ENCODE data around the gene SERPINA3. TPM values are rescaled to one million over a fixed set of nuclear protein-coding genes. Genes with fewer than 3 reads are reported as not detected.
"Not testable (repeated sequence)": the region's sequence is repeated elsewhere in the genome, so short reads cannot be mapped to it uniquely, and the experiment has no call there.

SERPINA3 gene
- total RNA-seq, 1 donor from 2014 or later: 2.7 TPM

DNA sequence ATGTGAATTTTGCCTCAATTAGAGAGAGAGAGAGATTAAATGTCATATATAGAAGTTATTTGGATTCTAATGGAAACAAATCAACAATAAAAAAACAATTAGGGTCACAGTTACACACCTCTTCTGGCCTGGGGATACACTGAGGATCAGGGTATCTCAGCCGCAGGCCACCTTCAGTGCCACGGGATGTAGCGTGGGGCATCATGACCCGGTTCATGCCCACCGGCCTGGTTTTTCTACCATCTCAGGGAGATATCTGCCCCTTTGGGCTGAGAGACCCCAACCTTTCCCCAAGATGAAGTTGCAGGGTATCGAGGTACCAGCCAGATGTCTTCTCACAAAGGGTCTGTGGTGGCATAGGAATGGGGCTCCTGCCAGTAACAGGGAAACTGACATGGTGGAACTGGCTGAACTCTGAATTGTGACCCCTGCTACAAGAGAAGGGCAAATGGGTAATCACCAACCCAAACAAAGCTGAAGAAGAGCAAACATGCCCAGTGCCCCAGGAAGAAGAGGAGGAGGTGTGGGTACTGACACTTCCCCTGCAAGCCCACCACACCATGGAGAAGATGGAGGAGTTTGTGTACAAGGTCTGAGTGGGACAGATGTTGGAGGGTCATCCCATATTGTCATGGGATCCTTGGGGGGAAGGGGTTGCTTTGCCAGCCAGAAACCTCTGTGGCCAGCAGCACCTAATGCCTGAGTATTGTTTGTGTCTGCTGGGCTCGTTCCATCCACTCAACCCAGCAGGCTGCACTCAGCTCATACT lies 19.5 kb downstream of the SERPINA3 start:
- TF ChIP-seq, protein P1, sequence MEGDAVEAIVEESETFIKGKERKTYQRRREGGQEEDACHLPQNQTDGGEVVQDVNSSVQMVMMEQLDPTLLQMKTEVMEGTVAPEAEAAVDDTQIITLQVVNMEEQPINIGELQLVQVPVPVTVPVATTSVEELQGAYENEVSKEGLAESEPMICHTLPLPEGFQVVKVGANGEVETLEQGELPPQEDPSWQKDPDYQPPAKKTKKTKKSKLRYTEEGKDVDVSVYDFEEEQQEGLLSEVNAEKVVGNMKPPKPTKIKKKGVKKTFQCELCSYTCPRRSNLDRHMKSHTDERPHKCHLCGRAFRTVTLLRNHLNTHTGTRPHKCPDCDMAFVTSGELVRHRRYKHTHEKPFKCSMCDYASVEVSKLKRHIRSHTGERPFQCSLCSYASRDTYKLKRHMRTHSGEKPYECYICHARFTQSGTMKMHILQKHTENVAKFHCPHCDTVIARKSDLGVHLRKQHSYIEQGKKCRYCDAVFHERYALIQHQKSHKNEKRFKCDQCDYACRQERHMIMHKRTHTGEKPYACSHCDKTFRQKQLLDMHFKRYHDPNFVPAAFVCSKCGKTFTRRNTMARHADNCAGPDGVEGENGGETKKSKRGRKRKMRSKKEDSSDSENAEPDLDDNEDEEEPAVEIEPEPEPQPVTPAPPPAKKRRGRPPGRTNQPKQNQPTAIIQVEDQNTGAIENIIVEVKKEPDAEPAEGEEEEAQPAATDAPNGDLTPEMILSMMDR (conservative IDR thresholded peaks at IDR 0.05; ENCODE audit: low read depth, low read length): no peak
- H3K4me3 ChIP-seq (ENCODE audit: low read depth, low read length): no peak overlapping the region
- DNase-seq (ENCODE audit: low read depth): no peak

DNA sequence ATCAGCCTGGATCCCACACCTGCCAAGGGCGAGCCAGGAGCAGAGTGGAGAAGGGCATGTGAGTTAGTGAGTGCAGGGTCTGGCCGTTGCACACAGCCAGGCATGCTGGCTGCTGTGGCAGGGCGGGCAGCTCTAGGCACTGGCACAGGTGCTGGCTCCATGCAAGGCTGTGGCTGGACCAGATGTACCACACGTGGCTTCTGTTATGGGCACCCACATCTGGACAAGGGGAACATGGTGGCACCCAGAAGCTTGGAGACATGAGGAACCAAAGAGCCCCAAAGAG lies 20.1 kb downstream of the SERPINA3 start:
- H3K4me3 ChIP-seq (ENCODE audit: low read depth, low read length): no peak overlapping the region
- DNase-seq (ENCODE audit: low read depth): no peak
- TF ChIP-seq, protein P1 (conservative IDR thresholded peaks at IDR 0.05; ENCODE audit: low read depth, low read length): no peak

DNA sequence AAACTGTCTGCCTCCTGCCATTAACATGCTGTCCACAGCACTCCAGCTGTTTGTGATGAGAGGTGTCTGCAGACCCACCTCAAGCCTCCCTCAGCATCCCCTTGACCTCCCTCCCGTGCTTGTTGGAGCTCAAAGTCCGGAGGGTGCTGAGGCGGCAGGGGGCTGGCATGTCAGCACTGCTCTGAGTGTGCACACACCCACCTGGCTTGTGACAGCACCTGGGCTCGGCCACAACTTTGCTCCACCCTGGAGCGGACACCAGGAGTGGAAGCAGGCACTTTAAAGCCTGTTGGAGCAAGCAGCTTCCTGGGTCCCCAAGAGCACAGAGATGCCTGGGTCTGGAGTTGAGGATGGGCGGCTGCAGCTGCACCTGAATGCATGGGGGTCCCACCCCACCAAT lies 20.9 kb downstream of the SERPINA3 start:
- TF ChIP-seq, protein P1 (conservative IDR thresholded peaks at IDR 0.05; ENCODE audit: low read depth, low read length): no peak
- DNase-seq (ENCODE audit: low read depth): no peak
- no peak overlapping the region for H3K4me3 ChIP-seq (ENCODE audit: low read depth, low read length)

DNA sequence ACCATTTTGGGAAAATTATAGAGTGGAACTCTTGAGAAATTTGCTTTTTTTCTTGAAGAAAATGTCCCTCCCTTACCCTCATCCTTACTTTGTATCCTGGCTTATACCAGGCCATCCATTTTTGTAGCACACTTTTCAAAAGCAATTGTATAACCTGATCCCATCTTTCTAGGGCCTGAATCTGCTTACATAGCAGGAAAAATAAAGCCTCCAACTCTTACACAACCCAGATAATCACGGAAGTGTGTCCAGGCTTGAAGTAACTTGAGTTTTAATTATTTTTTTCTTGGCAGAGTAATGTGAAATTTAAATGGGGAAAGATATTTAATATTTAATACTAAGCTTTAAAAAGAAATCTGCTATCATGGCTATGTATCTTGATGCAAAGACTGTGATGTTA lies 23.0 kb downstream of the SERPINA3 start:
- TF ChIP-seq, protein P1 (conservative IDR thresholded peaks at IDR 0.05; ENCODE audit: low read depth, low read length): no peak
- DNase-seq (ENCODE audit: low read depth): no peak
- H3K4me3 ChIP-seq (ENCODE audit: low read depth, low read length): no peak overlapping the region

DNA sequence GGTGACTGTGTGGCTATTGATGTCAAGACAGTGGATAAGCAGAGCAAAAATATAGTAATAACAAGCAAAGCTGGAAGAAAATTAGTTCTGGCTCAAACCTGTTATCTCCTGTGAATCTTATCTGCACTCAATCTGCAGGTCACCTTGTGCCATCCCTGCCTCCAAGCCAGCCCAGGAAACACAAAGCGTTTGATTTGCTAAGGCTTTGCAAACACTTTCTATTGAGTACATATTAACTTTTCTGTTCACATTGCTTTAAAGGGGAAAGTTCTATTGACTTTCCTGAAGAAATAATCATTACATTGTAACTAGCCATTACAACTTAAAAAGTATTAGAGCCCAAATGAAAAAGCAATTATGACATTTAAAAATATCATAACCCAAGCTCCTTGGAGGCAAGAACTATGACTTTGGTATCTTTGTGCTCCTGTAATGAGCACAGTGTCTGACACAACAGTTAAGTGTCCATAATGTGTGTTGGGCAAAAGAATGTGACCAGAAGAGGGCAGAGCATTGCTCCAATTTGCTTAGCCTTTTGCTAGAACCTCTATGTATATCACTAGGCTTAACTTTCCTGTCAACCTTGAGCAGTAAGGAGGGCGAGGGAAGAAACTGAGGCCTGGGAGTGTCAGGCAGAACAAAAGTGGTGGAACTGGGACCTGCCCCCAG lies 24.7 kb downstream of the SERPINA3 start:
- H3K4me3 ChIP-seq (ENCODE audit: low read depth, low read length): no peak overlapping the region
- DNase-seq (ENCODE audit: low read depth): no peak
- TF ChIP-seq, protein P1 (conservative IDR thresholded peaks at IDR 0.05; ENCODE audit: low read depth, low read length): peak; percentile 38

DNA sequence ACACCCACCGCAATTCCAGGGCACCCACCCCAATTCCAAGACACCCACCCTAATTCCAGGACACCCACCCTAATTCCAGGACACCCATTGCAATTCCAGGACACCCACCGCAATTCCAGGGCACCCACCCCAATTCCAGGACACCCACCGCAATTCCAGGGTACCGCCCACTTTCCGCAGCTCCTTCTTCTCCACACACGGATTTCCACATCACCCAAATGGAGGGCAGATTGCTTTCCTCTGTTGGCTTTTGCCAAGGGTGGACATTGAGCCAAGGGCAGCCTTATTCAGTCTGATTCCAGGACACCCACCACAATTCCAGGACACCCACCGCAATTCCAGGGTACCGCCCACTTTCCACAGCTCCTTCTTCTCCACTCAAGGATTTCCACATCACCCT lies 25.6 kb downstream of the SERPINA3 start:
- H3K4me3 ChIP-seq (ENCODE audit: low read depth, low read length); DNase-seq (ENCODE audit: low read depth): not testable (repeated sequence)

DNA sequence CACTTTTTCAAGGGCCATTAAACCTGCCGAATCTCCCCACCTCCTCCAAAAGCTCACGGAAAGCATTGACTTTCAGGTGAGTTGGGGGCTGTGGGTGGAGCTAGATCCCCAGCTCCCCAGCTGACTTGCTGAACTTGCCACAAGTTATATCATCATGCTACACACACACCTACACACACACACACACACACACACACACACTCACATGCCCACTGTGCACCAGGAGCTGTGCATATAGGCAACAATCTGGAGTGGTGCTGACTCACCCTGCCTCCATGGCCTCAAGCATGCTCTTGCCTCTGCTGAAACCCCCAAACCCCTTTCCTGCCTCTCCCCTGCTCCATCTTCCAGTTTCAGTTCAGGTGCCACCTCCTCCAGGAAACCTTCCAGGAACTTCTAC lies 26.1 kb downstream of the SERPINA3 start:
- TF ChIP-seq, protein P1 (conservative IDR thresholded peaks at IDR 0.05; ENCODE audit: low read depth, low read length): no peak
- DNase-seq (ENCODE audit: low read depth): no peak

More for the DNA sequence above, 26.1 kb downstream of the SERPINA3 start:
- H3K4me3 ChIP-seq (ENCODE audit: low read depth, low read length): no peak overlapping the region
